GM06990 (cell line): ENCODE results near the gene PTPN4.

Experiments
- DNase-seq: peaks from one replicate; pipeline ENCODE4 v3.0.0-alpha.2; 2011; ENCODE audit not compliant: insufficient read length; ENCODE audit errors: extremely low read depth
- H3K27me3 ChIP-seq: replicated peaks from 2 replicates; pipeline ENCODE4 v1.6.0; 2011; ENCODE audit warnings: low read length; ENCODE audit not compliant: control insufficient read depth, insufficient read depth
- H3K36me3 ChIP-seq: 2 replicates; pipeline ENCODE4 v1.5.1; 2011; ENCODE audit warnings: low read length; ENCODE audit not compliant: control insufficient read depth, insufficient read depth
- H3K4me3 ChIP-seq: replicated peaks from 2 replicates; pipeline ENCODE4 v1.5.1; 2011; ENCODE audit warnings: low read depth, mild to moderate bottlenecking, control low read depth, low read length
- CTCF ChIP-seq: IDR thresholded peaks from 2 replicates; pipeline ENCODE4 v1.5.1; 2011; ENCODE audit warnings: low read length, control low read depth, mild to moderate bottlenecking, inconsistent platforms; ENCODE audit not compliant: insufficient read depth, poor library complexity, severe bottlenecking

Gene PTPN4

DNA sequence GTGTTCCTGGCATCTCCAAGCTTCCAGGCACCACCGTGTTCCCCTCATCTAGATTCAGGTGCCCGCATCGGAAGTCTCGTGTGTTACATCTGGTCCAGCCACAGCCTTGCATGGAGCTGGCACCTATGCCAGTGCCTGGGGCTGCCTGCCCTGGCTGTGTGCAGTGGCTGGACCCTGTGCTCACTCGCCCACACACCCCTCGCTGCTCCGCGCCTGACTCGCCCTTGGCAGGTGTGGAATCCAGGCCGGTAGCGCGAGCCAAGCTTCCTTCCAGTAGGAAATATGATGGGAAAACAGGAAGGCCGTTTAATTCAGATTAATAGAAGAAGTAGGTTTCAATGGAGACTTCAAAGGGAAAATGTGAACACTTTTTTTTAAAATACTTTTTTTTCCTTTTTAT, 78.0 kb downstream of the PTPN4 start:
- Histone ChIP-seq H3K36me3 (no peaks in the 10 kb centered on the region; the same call in 1 of the 2 replicates), H3K27me3 (no peaks in the 10 kb centered on the region), H3K4me3 (no peak overlapping the region)
- DNase-seq, result no peak
- TF ChIP-seq CTCF, result no peak

DNA sequence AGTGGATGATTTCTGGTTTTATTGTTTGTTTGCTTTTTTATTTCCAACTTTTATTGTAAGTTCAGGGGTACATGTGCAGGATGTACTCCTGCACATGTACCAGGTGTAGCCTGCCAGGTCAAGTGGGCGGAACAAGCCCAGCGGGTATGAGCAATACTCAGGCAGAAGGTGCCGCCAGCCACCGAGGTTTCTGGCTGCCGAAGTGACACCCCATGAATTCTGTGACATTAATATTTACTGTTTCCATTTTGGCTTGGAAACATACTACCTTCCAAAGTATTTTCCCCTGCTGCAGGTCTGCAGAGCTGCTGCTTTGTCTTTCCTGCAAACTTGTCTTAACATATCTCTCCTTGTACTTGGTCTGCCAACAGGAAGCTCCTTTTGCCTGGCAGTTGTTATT, 78.5 kb downstream of the PTPN4 start:
- no peak overlapping the region for H3K4me3 ChIP-seq
- TF ChIP-seq CTCF, result no peak
- H3K36me3 ChIP-seq, result no peaks in the 10 kb centered on the region; the same call in 1 of the 2 replicates
- DNase-seq, result no peak
- no peaks in the 10 kb centered on the region for H3K27me3 ChIP-seq

GRCh38 chr2:119841550-119841949, 81.8 kb downstream of the PTPN4 start:
- Histone ChIP-seq H3K4me3 (no peak overlapping the region), H3K36me3 (no peaks in the 10 kb centered on the region; the same call in 1 of the 2 replicates), H3K27me3 (no peaks in the 10 kb centered on the region)
- no peak for DNase-seq
- no peak for TF ChIP-seq CTCF

- TF ChIP-seq CTCF, result no peak
- no peak overlapping the region for H3K4me3 ChIP-seq
- no peak for DNase-seq
These were observed 86.3 kb downstream of the PTPN4 start for GRCh38 chr2:119846021-119846420.

GRCh38 chr2:119849838-119850565, 90.3 kb downstream of the PTPN4 start:
- Histone ChIP-seq H3K4me3 (no peak overlapping the region), H3K36me3 (no peaks in the 10 kb centered on the region), H3K27me3 (no peaks in the 10 kb centered on the region)
- no peak for TF ChIP-seq CTCF
- DNase-seq, result no peak

More at GRCh38 chr2:119846021-119846420, 86.3 kb downstream of the PTPN4 start:
- H3K36me3 ChIP-seq, result no peaks in the 10 kb centered on the region
- H3K27me3 ChIP-seq, result no peaks in the 10 kb centered on the region
